ENCODE data around the gene GOLGA2. TPM values are rescaled to one million over a fixed set of nuclear protein-coding genes. Genes with fewer than 3 reads are reported as not detected.

GOLGA2 gene
- total RNA-seq, 2 donors from 2014 or later: 88.6 to 92.2 TPM

DNA sequence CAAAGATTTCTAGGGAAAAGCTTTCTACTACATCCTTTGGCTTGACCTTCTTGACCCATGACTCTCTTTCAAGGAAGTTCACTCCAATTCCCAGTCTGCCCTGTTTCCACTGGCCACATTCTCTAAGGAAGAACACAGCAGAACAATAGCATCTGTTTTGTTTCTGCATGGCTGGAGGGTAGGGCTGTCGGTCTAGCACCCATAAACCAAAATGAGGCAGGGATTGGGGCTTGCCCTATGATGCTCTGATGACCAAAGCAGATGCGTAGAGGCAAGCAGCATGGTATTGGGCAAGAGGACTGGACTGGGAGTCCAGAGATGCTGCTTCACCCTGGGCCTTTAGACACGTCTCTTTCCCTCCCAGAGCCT is 24.1 kb downstream of the GOLGA2 start:
- intact Hi-C loops (cut with DNase I): no loop called here
- no peak for DNase-seq
- Histone ChIP-seq H3K27ac (no peak overlapping the region), H3K4me3 (no peak overlapping the region), H3K9ac (ENCODE audit: low read depth in 2 of 2, low read length in 2 of 2) (no peak overlapping the region), H3K9me3 (no peaks in the 10 kb centered on the region), H3K4me1 (no peaks in the 10 kb centered on the region), H3K27me3 (no peaks in the 10 kb centered on the region), H3K36me3 (no peaks in the 10 kb centered on the region)
- TF ChIP-seq, protein P1, sequence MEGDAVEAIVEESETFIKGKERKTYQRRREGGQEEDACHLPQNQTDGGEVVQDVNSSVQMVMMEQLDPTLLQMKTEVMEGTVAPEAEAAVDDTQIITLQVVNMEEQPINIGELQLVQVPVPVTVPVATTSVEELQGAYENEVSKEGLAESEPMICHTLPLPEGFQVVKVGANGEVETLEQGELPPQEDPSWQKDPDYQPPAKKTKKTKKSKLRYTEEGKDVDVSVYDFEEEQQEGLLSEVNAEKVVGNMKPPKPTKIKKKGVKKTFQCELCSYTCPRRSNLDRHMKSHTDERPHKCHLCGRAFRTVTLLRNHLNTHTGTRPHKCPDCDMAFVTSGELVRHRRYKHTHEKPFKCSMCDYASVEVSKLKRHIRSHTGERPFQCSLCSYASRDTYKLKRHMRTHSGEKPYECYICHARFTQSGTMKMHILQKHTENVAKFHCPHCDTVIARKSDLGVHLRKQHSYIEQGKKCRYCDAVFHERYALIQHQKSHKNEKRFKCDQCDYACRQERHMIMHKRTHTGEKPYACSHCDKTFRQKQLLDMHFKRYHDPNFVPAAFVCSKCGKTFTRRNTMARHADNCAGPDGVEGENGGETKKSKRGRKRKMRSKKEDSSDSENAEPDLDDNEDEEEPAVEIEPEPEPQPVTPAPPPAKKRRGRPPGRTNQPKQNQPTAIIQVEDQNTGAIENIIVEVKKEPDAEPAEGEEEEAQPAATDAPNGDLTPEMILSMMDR (IDR thresholded peaks at IDR 0.05): no peak

DNA sequence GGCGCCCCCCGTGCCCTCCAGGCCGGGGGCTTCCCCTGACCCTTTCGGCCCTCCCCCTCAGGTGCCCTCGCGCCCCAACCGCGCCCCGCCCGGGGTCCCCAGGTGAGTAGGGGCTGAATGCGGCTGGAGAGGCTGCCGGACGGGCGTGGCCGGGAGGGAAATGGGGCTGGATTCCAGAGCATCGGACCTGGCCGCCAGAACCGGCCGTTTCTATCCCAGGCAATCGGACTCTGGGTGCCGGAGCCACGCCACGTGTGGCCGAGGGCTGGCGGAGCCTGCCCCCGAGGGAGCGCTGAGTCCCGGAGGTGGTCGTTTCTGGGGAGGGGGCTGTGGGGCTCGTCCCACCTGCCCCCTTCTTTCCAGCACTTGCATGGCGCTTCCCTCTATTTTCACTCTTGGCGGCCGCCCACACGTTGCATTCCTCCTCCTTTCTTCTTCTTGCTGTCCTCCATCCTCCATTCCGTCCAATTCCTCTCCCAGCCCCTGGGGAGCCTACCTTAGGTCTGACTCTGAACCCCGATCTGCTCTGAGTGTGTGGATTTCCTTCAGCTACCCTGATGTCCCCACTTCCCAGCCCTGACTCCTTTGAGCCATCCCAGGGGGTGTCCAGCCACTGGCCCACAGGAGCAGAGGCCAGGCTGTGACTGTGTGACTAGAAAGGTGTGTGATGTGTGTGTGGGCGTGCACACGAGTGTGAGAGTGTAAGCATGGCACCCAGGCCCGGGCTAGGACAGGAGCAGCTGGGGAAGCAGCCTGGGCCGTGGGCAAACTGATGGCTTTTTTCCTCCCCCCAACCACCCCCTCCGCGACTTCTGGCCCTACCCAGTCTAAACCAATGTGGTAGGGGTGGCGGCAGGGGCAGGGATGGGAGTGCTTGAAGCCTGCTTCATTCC is 24.7 kb downstream of the GOLGA2 start:
- no peak overlapping the region for H3K27ac ChIP-seq
- intact Hi-C loops (cut with DNase I): no loop called here
- H3K4me3 ChIP-seq: peak overlapping the region; percentile 45

DNA sequence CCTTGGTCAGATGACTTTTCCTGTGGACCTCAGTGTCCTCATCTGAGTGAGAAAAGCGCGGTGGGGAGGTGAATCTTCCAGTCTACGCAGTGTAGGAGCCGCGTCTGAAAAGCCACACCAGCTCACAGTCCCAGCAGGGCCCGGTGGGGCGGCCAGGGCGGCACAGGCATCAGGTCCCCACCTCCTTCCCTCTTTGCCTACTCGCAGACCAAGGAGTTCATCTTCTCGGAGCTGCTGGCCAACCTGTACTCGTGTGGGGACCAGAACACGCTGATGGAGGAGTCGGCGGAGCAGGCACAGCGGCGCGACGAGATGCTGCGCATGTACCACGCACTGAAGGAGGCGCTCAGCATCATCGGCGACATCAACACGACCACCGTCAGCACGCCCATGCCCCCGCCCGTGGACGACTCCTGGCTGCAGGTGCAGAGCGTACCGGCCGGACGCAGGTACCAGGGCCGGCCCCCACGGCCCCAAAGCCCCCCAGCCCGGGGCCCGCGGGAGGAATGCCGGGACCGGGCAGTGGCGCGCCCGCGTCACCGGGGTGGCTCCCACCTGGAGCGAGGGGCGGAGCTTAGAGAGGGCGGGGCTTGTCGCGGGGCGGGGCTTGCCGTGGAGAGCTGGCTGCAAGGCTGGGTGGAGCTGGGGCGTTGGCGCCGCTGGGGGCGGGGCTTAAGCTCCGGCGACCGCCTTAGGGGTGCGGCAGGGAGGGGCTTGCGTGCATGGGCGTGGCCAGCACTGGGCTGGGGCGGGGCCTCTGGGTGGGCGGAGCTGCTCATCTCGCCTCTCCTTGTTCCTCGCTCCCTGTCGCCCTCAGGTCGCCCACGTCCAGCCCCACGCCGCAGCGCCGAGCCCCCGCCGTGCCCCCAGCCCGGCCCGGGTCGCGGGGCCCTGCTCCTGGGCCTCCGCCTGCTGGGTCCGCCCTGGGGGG is 25.6 kb downstream of the GOLGA2 start:
- no peaks in the 10 kb centered on the region for H3K36me3 ChIP-seq
- H3K9ac ChIP-seq (ENCODE audit: low read depth in 2 of 2, low read length in 2 of 2): peak overlapping the region; percentile 19 to 24
- no peak overlapping the region for H3K27ac ChIP-seq

More for the DNA sequence above, 24.7 kb downstream of the GOLGA2 start:
- no peaks in the 10 kb centered on the region for H3K27me3 ChIP-seq
- no peaks in the 10 kb centered on the region for H3K9me3 ChIP-seq
- TF ChIP-seq, protein P1 (IDR thresholded peaks at IDR 0.05): no peak
- no peaks in the 10 kb centered on the region for H3K36me3 ChIP-seq
- DNase-seq: no peak
- peak overlapping the region in 1 of 2 donors; percentile 24 for H3K9ac ChIP-seq (ENCODE audit: low read depth in 2 of 2, low read length in 2 of 2)
- no peaks in the 10 kb centered on the region for H3K4me1 ChIP-seq

DNA sequence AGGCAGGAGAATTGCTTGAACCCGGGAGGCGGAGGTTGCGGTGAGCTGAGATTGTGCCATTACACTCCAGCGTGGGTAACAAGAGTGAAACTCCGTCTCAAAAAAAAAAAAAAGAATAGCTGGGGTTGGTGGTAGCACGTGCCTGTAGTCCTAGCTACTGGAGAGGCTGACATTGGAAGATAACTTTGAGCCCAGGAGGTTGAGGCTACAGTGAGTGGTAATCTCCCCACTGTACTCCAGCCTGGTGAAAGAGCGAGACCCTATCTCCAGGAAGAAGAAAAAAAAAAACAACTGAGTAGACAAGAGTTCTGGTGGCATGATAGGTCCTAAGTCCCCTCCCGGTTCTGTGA is 26.3 kb downstream of the GOLGA2 start:
- Histone ChIP-seq H3K36me3 (no peaks in the 10 kb centered on the region), H3K27me3 (no peaks in the 10 kb centered on the region), H3K9me3 (no peaks in the 10 kb centered on the region), H3K9ac (ENCODE audit: low read depth in 2 of 2, low read length in 2 of 2) (no peak overlapping the region), H3K4me1 (no peaks in the 10 kb centered on the region), H3K4me3 (no peak overlapping the region), H3K27ac (no peak overlapping the region)
- DNase-seq: no peak
- intact Hi-C loops (cut with DNase I): no loop called here
- TF ChIP-seq, protein P1 (IDR thresholded peaks at IDR 0.05): no peak

More for the DNA sequence above, 25.6 kb downstream of the GOLGA2 start:
- no peaks in the 10 kb centered on the region for H3K4me1 ChIP-seq
- DNase-seq: peak; percentile 100
- TF ChIP-seq, protein P1 (IDR thresholded peaks at IDR 0.05): no peak
- no peaks in the 10 kb centered on the region for H3K27me3 ChIP-seq
- no peaks in the 10 kb centered on the region for H3K9me3 ChIP-seq
- intact Hi-C loops (cut with DNase I): no loop called here
- peak overlapping the region; percentile 45 for H3K4me3 ChIP-seq

DNA sequence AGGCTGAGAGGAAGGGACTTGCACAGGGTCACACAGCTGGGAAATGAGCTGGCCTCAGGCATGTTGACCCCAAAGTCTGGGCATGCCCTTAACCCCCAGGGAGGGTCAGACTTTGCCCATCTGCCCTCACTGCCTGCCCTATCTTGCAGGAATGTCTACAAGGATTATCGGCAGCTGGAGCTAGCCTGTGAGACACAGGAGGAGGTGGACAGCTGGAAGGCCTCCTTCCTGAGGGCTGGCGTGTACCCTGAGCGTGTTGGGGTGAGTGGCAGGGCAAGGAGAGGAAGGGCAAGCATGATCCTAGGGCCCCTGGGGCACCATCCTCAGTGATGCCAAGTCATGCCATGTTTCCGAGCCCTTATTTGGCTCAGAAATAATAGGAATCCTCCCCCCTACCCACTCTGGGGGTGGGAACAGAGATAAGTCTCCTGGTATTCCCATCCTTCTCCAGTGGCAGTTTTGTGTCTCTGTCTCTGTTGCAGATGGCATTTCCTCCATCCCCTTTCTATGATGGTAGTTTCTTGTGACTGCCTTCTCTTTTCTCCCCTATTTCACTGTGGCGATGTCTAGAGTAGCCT is 28.5 kb downstream of the GOLGA2 start:
- H3K9me3 ChIP-seq: no peaks in the 10 kb centered on the region
- no peak overlapping the region for H3K9ac ChIP-seq (ENCODE audit: low read depth in 2 of 2, low read length in 2 of 2)
- no peak overlapping the region for H3K4me3 ChIP-seq
- intact Hi-C loops (cut with DNase I): no loop called here
- H3K27ac ChIP-seq: no peak overlapping the region
- no peaks in the 10 kb centered on the region for H3K4me1 ChIP-seq
- no peaks in the 10 kb centered on the region for H3K27me3 ChIP-seq
- no peaks in the 10 kb centered on the region for H3K36me3 ChIP-seq
- TF ChIP-seq, protein P1 (IDR thresholded peaks at IDR 0.05): no peak
- no peak for DNase-seq
